T-helper 2 cell (primary cell): ENCODE measurements around the gene MPPE1.

Experiments
- DNase-seq, 5 experiments: peaks; one replicate each; pipeline versions ENCODE4 v3.0.0 to v3.0.0-alpha.2; 2012 to 2022

The MPPE1 gene

GRCh38 chr18:11884396-11885030 is 23.6 kb downstream of the MPPE1 start:
- no peak for DNase-seq

- DNase-seq: no peak
These were observed 25.0 kb downstream of the MPPE1 start for GRCh38 chr18:11883153-11883552.

- DNase-seq: no peak
These were observed 25.5 kb downstream of the MPPE1 start for GRCh38 chr18:11882636-11883035.

- DNase-seq: no peak
These were observed 27.4 kb downstream of the MPPE1 start for GRCh38 chr18:11880586-11881304.

GRCh38 chr18:11877497-11878135 is 30.5 kb downstream of the MPPE1 start:
- no peak for DNase-seq

GRCh38 chr18:11874676-11875075 is 33.4 kb downstream of the MPPE1 start:
- DNase-seq: no peak

- no peak for DNase-seq
These were observed 34.3 kb downstream of the MPPE1 start for GRCh38 chr18:11873670-11874340.

GRCh38 chr18:11872479-11873136 is 35.5 kb downstream of the MPPE1 start:
- peak in 1 of 5 experiments; percentile 27 for DNase-seq

- DNase-seq: peak in 1 of 5 experiments; percentile 53
These were observed 36.6 kb downstream of the MPPE1 start for GRCh38 chr18:11871501-11871900.

GRCh38 chr18:11868230-11868629 is 39.9 kb downstream of the MPPE1 start:
- DNase-seq: no peak

GRCh38 chr18:11866764-11867163 is 41.4 kb downstream of the MPPE1 start:
- no peak for DNase-seq

- DNase-seq: no peak
These were observed 41.8 kb downstream of the MPPE1 start for GRCh38 chr18:11866329-11866728.

- no peak for DNase-seq
These were observed 43.0 kb downstream of the MPPE1 start for GRCh38 chr18:11865071-11865470.

GRCh38 chr18:11864471-11864870 is 43.6 kb downstream of the MPPE1 start:
- DNase-seq: no peak

GRCh38 chr18:11862468-11863137 is 45.5 kb downstream of the MPPE1 start:
- DNase-seq: no peak

- no peak for DNase-seq
These were observed 46.4 kb downstream of the MPPE1 start for GRCh38 chr18:11861583-11862288.

- DNase-seq: no peak
These were observed 47.3 kb downstream of the MPPE1 start for GRCh38 chr18:11860594-11861450.

- peak in 1 of 5 experiments; percentile 8 for DNase-seq
These were observed 48.2 kb downstream of the MPPE1 start for GRCh38 chr18:11859903-11860407.

GRCh38 chr18:11859282-11859830 is 48.8 kb downstream of the MPPE1 start:
- no peak for DNase-seq
